NCI-H82 (cell line): ENCODE data around the gene RTP2.

Source experiments
- DNase-seq: peaks from one replicate; lab custom pipeline; 2025; lab: John Stamatoyannopoulos, UW

The RTP2 gene, protein sequence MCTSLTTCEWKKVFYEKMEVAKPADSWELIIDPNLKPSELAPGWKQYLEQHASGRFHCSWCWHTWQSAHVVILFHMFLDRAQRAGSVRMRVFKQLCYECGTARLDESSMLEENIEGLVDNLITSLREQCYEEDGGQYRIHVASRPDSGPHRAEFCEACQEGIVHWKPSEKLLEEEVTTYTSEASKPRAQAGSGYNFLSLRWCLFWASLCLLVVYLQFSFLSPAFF

GRCh38 chr3:187702507-187703033, at the start of gene RTP2:
Gene RTP2, minus strand, starts transcription at chr3:187702557. Its CDS starts 429 bp downstream, at chr3:187702128.
- no peak for DNase-seq

- no peak for DNase-seq
Observed at GRCh38 chr3:187750513-187751123, 48.3 kb upstream of the RTP2 start.

DNA sequence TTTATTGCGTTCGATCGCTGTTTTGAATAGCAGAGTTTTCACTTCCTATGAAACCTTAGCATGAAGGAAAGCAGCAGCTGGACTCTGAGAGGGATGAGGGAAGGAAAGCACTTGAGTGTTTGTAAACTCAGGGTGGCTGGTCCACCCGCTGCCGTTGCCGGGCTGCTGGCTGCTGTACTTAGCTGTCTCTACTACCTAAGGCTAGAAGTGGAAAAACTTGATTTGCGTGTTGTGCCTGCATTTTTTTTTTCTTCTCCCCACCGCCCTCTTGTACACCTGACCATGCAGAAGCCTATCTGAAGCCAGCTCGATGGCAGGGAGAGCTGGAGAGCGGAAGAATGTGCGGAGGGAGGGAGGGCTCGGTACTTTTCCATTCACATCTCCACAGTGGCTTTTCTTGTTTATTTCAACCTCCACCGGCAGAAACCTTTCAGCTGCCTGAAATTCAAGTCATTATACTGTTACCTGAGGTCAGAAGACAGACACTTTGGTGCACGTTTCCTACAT, 47.7 kb upstream of the RTP2 start:
- DNase-seq, result no peak

GRCh38 chr3:187748050-187748481, 45.7 kb upstream of the RTP2 start:
- DNase-seq, result peak; percentile 90

DNA sequence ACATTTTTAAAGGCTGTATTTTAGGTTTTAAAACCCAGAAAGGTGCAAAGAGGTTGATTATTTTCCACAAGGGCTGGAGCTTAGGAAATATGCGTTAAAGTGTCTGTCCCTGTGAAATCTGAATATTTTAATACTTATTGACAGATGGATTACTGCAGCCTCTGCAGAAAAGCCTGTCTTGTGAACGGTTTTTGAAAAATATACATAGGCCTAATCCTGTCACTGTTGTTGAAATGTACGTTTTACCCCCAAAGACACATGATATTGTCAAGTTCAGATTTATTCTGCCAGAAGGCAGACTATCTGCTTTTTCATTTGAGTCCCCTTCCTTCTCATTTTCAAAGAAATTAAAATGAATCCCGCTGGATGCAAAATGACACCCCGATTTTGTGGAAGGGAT, 45.1 kb upstream of the RTP2 start:
- no peak for DNase-seq

DNA sequence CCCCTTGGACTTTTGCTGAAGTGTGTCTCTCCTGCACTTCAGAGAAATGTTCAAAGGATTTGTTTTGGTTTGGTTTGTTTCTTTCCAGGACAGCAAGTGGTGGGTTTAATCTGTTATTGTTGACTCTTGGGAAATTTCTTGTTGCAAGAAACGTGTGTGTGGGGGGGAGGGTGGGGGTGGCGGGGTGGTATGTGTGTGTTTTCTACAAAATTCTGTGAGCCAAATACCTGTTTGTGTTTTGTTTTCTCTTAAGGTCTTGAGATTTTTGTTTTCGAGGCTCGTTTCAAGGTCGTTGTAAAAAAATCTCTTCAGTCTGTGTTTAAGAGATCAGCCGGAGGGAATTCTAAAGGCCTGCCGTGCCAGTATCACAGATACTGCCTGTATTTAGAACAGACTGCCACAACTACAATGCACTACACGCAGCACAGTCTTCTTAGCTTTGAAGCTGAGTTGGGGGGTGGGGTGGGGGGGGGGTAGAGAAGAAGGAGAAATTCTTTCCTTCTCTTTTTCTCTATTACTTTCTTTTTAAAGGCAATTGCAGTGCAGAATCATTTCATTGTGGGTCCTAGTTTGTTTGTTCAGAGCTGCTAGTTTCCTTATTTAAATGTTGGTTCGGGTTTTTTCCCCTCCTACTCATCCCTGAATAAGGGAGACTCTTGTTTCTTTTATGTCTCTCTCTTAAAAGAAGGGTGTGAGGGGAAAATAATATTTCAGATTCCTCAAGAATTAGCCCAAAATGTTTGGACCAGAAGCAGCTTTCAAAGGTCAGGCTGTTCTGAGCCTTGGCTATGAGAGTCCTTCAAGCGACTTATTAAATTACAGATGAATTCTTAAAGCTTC, 44.3 kb upstream of the RTP2 start:
- DNase-seq, result no peak

GRCh38 chr3:187746059-187746441, 43.7 kb upstream of the RTP2 start:
- peak; percentile 12 for DNase-seq

DNA sequence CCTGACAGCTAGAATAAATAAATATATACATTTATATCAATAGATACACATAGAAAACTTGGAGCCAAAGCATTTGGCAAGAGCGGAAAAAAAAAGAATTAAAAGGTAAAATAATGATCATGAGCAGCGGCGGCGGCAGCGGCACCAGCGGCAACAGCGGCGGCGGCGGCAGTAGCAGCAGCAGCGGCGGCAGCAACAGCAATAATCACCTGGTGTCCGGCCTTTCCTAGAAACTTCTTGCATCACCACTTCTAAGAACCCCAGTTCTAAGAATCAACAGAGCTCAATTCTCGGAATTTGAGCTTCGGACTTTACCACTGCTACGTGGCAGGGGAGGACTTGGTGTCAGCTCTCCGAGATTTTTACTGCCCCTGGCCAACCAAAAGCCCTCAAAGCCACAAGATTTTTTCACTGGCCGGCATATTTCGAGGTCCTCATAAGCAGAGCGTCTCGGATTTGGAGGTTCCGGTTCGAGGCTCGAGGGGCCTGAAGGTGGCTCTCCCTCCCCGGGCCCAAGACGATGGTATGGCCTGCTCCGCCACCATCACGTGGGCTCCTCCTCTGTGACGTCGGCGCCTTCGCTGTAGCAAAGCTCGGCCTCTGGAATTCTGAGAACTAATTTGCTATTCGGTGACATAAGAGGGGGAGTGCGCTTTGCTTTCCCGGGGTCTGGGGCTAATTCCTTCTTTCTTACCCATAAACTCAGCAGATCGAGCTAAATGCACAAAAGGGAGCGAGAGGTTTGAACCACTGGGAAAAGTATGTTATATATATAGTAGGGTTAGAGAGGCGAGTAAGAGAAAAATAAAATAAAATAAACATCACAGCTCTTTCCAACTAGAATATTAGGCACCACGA, 43.1 kb upstream of the RTP2 start, which contains the start of gene BCL6:
BCL6 (minus strand) TSS at position 268 of the 858 bp plus-strand sequence. CDS start 11,775 bp downstream, outside the sequence.
- DNase-seq, result peak; percentile 94

- peak; percentile 47 for DNase-seq
Observed at GRCh38 chr3:187744169-187745151, 42.1 kb upstream of the RTP2 start.

GRCh38 chr3:187743195-187744141, 41.1 kb upstream of the RTP2 start:
- DNase-seq, result peak; percentile 31

- no peak for DNase-seq
Observed at GRCh38 chr3:187742351-187743171, 40.2 kb upstream of the RTP2 start.

GRCh38 chr3:187741403-187742350, 39.3 kb upstream of the RTP2 start:
- peak; percentile 60 for DNase-seq

GRCh38 chr3:187740421-187741399, 38.4 kb upstream of the RTP2 start:
- peak; percentile 60 for DNase-seq

GRCh38 chr3:187739561-187740332, 37.4 kb upstream of the RTP2 start:
- peak; percentile 71 for DNase-seq

GRCh38 chr3:187739094-187739560, 36.8 kb upstream of the RTP2 start:
- no peak for DNase-seq
